ENCODE data around the gene MTMR10.

GRCh38 chr15:30953731-30954378 is 37.6 kb downstream of the MTMR10 start:
- TF ChIP-seq POLR2AphosphoS5 (IDR thresholded peaks at IDR 0.05; ENCODE audit: low read depth) (no peak), CTCF (IDR thresholded peaks at IDR 0.05; ENCODE audit: insufficient read depth, low read length) (no peak), REST (IDR thresholded peaks at IDR 0.05; ENCODE audit: insufficient replicate concordance, low read depth) (no peak), SPI1 (IDR thresholded peaks at IDR 0.05; ENCODE audit: borderline replicate concordance, low read depth) (no peak)

Measured in HL-60 (cell line).